HG03159 (cell line): ENCODE data around the gene ZFAND3.
"Not testable (repeated sequence)": the region's sequence is repeated elsewhere in the genome, so short reads cannot be mapped to it uniquely, and the experiment has no call there.

ENCODE experiments used
- ATAC-seq: cut with Tn5 transposase; IDR thresholded peaks from one replicate; pipeline ENCODE4 v1.9.1; 2021; ENCODE audit warnings: mild to moderate bottlenecking, moderate library complexity; ENCODE audit not compliant: unreplicated experiment

The ZFAND3 gene

GRCh38 chr6:37862992-37863391 is 43.5 kb downstream of the ZFAND3 start:
- ATAC-seq = no peak

- no peak for ATAC-seq
Measured at GRCh38 chr6:37864250-37864649, 44.7 kb downstream of the ZFAND3 start.

- ATAC-seq = no peak
Measured at GRCh38 chr6:37865504-37865903, 46.0 kb downstream of the ZFAND3 start.

GRCh38 chr6:37866590-37867507 is 47.3 kb downstream of the ZFAND3 start:
- ATAC-seq = no peak

- peak; percentile 68 for ATAC-seq
Measured at GRCh38 chr6:37867756-37868446, 48.4 kb downstream of the ZFAND3 start.

GRCh38 chr6:37868447-37868825 is 48.9 kb downstream of the ZFAND3 start:
- no peak for ATAC-seq

GRCh38 chr6:37871616-37872372 is 52.3 kb downstream of the ZFAND3 start:
- ATAC-seq = no peak

- no peak for ATAC-seq
Measured at GRCh38 chr6:37872373-37872745, 52.8 kb downstream of the ZFAND3 start.

GRCh38 chr6:37874726-37875125 is 55.2 kb downstream of the ZFAND3 start:
- no peak for ATAC-seq

GRCh38 chr6:37875561-37876309 is 56.2 kb downstream of the ZFAND3 start:
- no peak for ATAC-seq

GRCh38 chr6:37876843-37877242 is 57.3 kb downstream of the ZFAND3 start:
- ATAC-seq = no peak

GRCh38 chr6:37877373-37878149 is 58.0 kb downstream of the ZFAND3 start:
- no peak for ATAC-seq

GRCh38 chr6:37878150-37878710 is 58.7 kb downstream of the ZFAND3 start:
- no peak for ATAC-seq

- not testable (repeated sequence) for ATAC-seq
Measured at GRCh38 chr6:37880602-37881001, 61.1 kb downstream of the ZFAND3 start.

- no peak for ATAC-seq
Measured at GRCh38 chr6:37882292-37882691, 62.8 kb downstream of the ZFAND3 start.

- ATAC-seq = no peak
Measured at GRCh38 chr6:37882724-37883413, 63.3 kb downstream of the ZFAND3 start.

- ATAC-seq = no peak
Measured at GRCh38 chr6:37884548-37884947, 65.0 kb downstream of the ZFAND3 start.

- no peak for ATAC-seq
Measured at GRCh38 chr6:37889051-37889450, 69.5 kb downstream of the ZFAND3 start.

- ATAC-seq = no peak
Measured at GRCh38 chr6:37889486-37889885, 70.0 kb downstream of the ZFAND3 start.
